Measurements from ENCODE around the gene GLRX5.
A peak's percentile ranks its signal among the peaks of the same experiment; 100 is the strongest.

Gene GLRX5

GRCh38 chr14:95534299-95535225 lies at the start of gene GLRX5:
Gene GLRX5, plus strand, starts transcription at chr14:95535050. Its CDS starts 40 bp downstream, at chr14:95535090.
- DNase-seq (ENCODE audit: low read depth, low spot score), result peak; percentile 100

DNA sequence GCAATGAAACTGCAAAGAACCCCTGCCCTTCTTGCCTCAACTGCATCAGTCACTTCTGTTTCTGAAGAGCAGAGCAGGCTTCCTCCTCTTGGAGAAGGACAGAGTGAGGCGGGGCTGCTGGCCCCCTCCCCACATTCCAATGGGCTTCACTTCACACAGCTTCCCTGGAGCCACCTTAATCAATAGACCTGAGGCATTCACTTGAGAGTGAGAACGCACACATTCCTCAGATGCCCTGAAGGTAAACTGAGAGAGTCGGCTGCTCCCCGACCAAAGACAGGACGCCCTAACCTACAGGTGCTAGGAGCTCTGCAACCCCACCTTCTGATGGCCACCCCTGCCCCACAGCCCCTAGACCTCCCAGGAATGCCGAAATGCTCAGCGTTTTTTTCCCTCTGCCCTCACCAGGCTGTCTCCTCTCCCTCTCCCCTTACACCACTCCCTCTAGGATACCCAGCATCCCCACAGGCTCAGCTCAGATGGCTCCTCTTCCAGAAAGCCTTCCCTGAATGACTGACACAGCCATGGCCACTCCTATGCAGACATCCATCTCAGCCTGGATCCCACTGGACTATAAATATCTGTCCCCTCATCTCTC lies 49.5 kb upstream of the GLRX5 start:
- DNase-seq (ENCODE audit: low read depth, low spot score), result peak; percentile 92

DNA sequence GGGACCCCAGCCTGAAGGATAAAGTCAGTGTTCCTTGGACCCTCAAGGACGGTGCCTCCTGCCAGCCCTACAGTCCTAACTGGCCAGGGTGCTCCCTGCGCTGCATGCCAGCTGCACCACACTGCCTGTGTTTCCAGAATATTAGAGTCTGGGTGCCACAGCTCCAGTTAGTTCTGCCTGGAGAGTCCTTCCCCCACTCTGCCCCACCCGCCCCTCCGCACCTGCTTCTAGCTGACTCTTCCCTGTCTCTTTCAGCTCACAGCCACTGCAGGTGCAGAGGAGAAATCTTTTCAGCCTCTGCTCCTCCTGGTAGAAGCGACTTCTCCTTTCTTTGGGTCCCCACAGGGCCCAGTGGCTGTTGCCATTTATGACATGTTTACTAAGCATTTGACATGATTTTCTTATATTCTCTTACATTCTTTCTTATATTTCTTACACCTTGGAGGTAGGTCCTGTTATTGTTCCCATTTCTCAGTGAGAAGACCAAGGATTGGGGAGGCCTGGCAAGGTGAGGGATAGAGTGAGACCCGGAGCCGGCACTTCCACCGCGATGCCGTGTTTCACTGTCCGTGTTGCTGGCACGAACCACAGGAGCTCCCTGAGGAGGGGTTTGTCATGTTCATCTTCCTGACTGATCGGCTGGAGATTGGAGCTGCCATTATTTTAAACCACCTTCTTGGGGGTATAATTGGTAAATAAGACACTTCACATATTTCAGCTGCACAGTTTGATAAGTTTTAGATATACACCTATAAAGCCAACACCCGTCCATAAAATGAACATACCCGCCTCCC lies 47.8 kb upstream of the GLRX5 start:
- DNase-seq (ENCODE audit: low read depth, low spot score), result no peak

DNA sequence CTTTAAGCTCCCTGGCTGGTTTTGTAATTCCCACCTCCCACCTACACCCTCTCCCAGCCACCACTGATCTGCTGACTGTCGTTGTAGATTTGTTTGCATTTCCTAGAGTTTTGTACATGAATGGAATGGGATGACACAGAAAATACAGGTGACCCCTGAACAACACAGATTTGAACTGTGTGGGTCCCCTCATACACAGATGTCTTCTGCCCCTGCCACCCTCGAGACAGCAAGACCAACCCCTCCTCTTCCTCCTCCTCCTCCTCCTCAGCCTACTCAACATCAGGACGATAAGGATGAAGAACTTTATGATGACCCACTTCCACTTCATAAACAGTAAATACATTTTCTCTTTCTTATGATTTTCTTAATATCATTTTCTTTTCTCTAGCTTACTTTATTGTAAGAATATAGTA lies 47.2 kb upstream of the GLRX5 start:
- DNase-seq (ENCODE audit: low read depth, low spot score), result no peak

- DNase-seq (ENCODE audit: low read depth, low spot score), result no peak
These were observed 46.3 kb upstream of the GLRX5 start for GRCh38 chr14:95488376-95489213.

GRCh38 chr14:95489214-95490137 lies 45.4 kb upstream of the GLRX5 start:
- no peak for DNase-seq (ENCODE audit: low read depth, low spot score)

GRCh38 chr14:95490138-95490509 lies 44.7 kb upstream of the GLRX5 start:
- DNase-seq (ENCODE audit: low read depth, low spot score), result no peak

- DNase-seq (ENCODE audit: low read depth, low spot score), result no peak
These were observed 44.0 kb upstream of the GLRX5 start for GRCh38 chr14:95490727-95491451.

- DNase-seq (ENCODE audit: low read depth, low spot score), result no peak
These were observed 42.8 kb upstream of the GLRX5 start for GRCh38 chr14:95491936-95492608.

DNA sequence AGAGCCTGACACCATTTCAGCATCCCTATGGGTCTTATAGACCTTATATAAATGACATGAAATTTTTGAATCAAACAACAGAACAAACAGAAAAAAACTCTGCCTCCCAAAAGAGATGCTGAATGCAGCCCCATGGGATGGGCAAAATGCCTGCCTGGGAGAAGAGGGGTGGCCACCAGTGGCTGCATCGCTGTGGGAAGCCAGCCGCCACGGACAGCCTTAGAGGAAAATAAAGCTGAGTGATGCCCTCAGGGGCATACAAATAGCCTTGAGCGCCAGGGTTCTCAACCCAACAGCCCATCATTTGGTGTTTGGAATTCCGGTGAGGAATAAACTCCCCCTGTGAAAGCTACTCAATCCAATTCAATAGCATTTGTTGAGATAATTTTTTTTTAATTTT lies 41.3 kb upstream of the GLRX5 start:
- no peak for DNase-seq (ENCODE audit: low read depth, low spot score)

GRCh38 chr14:95493976-95494375 lies 40.9 kb upstream of the GLRX5 start:
- DNase-seq (ENCODE audit: low read depth, low spot score), result no peak

DNA sequence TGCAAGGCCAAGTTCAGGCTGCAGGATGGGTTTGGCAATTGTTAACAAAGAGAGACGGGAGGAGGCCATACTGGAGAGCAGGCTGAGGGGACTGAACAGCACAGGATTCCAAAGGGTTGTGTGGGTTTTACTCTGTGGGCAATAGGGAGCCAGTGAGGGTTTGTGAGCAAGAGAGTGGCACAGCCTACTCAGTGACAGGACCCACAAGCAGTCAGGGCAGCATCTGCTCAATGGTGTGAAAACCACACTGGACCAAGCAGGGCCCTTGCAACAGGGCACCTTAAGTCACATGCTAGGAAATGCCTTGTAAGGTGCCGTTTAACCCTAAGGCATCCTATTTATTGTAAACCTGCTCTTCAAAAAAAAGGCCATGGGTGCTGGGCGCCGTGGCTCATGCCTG lies 40.4 kb upstream of the GLRX5 start:
- DNase-seq (ENCODE audit: low read depth, low spot score), result no peak

GRCh38 chr14:95495076-95495475 lies 39.8 kb upstream of the GLRX5 start:
- DNase-seq (ENCODE audit: low read depth, low spot score), result no peak

- DNase-seq (ENCODE audit: low read depth, low spot score), result no peak
These were observed 39.3 kb upstream of the GLRX5 start for GRCh38 chr14:95495538-95496025.

DNA sequence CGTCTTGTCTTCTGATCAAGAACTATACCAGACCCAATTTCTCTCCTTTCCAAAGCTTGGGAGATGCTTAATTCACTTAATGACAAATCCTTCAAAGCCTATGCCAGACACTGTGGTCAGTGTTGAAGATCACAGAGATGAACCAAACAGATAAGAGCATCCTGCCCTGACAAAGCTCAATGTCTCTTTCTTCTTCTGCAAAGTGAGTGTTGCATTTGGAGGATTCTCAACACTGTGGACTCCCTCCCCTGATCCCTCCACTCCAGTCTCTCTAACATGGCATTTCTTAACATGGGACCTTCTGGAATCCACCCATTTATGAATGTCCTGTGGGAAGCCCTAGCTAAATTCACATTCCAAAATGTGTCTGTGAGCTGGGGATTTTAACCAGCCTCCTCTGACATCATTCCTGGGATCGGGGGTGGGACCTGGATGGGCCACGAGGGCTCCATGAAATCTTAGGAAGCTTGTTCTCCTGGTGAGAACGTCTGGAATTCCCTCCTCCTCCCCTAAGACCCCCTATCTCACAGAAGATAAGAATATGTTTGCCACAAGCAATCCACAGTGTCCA lies 38.7 kb upstream of the GLRX5 start:
- peak; percentile 57 for DNase-seq (ENCODE audit: low read depth, low spot score)

DNA sequence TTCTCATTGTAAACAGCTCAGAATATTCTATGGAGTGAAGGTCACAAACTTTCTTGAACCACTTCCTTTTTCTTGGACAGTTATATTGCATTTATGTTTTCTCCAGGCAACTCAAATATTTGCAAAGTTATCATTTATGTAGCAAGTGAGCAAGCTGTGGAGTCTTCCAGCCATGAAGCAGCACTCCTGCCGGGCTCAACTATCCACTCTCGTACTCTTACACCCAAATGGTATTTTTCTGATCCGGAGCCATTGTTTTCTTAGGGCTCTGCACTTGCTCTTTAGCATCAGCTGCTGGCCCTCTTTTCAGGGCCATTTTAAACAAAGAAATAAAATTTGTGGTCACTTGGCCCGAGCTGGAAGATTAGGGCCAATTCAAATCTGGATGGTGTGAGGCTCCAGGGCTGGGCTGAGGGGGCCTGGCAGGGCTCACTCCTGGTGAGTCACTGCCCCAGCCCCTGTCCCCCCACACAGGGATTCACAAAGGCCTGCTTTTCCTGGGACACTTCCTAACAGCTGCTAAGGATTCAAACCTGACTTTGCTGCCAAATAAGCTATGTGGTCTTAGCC lies 38.1 kb upstream of the GLRX5 start:
- DNase-seq (ENCODE audit: low read depth, low spot score), result peak; percentile 45

- DNase-seq (ENCODE audit: low read depth, low spot score), result no peak
These were observed 37.3 kb upstream of the GLRX5 start for GRCh38 chr14:95497561-95498011.

All from ELF-1 (cell line).